Hematopoietic multipotent progenitor cell (in vitro differentiated cells): ENCODE data around the gene PLA2G4F. TPM values are rescaled to one million over a fixed set of nuclear protein-coding genes. Genes with fewer than 3 reads are reported as not detected.

ENCODE experiments used
- DNase-seq, 3 donors: peaks; one replicate each; pipeline ENCODE4 v3.0.0-alpha.2; 2011 to 2015; ENCODE audit warnings: low read depth in 2 of 3, low spot score in 2 of 3
- total RNA-seq: library from RNA; depleted of rRNA; stranded (reverse); fragments of >200 nt; gene quantifications from one replicate; pipeline ENCODE4 v1.2.3, GENCODE V29; 2012

Gene PLA2G4F, protein sequence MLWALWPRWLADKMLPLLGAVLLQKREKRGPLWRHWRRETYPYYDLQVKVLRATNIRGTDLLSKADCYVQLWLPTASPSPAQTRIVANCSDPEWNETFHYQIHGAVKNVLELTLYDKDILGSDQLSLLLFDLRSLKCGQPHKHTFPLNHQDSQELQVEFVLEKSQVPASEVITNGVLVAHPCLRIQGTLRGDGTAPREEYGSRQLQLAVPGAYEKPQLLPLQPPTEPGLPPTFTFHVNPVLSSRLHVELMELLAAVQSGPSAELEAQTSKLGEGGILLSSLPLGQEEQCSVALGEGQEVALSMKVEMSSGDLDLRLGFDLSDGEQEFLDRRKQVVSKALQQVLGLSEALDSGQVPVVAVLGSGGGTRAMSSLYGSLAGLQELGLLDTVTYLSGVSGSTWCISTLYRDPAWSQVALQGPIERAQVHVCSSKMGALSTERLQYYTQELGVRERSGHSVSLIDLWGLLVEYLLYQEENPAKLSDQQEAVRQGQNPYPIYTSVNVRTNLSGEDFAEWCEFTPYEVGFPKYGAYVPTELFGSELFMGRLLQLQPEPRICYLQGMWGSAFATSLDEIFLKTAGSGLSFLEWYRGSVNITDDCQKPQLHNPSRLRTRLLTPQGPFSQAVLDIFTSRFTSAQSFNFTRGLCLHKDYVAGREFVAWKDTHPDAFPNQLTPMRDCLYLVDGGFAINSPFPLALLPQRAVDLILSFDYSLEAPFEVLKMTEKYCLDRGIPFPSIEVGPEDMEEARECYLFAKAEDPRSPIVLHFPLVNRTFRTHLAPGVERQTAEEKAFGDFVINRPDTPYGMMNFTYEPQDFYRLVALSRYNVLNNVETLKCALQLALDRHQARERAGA
- total RNA-seq = not detected

DNA sequence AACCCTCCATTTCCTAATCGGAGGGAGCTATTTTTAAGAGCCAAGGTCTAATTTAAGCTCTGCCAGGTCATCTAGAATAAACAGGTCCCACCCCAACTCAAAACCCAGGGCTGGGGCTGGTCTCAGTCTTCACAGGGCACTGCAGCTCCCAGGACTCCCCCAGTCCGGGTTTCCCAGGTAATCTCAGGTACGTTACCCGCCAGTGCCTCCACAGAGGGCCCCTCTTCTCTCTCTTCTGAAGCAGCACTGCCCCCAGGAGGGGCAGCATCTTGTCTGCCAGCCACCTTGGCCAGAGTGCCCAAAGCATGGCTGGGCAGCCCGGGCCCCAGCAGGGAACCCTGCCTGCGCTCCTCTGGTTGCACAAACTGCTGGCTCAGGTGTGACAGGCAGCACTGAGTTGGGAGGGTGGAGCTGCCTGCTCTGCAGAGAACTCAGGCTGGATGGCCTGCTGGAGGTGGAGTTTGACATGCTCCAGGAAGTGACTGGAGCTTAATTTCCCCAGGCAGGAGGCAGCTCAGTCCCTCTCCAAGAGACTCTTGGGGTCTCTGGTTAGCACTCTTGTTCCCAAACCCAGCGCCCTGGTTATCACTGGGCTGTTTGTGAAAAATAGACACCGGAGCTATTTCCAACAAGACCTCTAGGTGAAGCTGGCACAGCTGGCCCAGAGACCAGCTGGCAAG is at the start of gene PLA2G4F:
TSS of gene PLA2G4F (minus strand) at position 394 of the 680 bp plus-strand sequence. CDS start at position 307, 87 bp downstream.
- DNase-seq = no peak

DNA sequence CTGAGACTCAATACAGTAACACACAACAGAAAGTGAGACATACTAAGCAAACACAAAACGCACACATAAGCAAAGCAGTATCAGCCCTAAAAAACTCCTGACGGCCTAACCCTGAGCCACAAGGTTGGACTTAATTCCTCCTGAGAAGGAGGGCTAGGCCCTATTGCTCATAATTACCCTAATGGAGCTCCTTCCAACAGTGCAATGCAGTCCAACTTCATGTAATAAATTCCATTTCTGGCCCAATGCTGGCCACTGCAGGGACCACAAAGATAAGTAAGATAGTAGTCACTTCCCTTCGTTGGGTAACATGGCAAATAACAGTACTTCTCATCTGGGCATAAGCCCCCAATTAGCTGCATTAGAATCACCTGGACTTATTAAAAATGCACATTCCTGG is 47.5 kb upstream of the PLA2G4F start:
- no peak for DNase-seq

DNA sequence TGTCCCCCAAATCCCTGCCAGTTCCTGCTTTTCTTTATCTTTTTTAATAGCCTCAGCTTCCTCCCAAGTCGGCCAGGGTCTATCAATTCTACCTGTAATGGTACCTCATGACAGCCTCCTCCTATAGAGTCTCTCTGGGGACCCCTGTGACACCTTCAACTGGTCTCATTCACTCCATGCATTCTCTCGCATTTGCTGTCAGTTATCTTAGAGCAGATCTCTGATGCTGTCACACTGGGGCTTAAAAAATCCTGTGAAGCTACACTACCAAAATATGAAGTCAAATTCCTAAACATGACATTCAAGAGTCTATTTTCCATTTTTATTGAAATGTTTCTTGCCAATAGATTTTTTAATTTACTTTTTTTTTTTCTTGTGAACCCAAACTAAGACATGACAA is 46.2 kb upstream of the PLA2G4F start:
- no peak for DNase-seq

DNA sequence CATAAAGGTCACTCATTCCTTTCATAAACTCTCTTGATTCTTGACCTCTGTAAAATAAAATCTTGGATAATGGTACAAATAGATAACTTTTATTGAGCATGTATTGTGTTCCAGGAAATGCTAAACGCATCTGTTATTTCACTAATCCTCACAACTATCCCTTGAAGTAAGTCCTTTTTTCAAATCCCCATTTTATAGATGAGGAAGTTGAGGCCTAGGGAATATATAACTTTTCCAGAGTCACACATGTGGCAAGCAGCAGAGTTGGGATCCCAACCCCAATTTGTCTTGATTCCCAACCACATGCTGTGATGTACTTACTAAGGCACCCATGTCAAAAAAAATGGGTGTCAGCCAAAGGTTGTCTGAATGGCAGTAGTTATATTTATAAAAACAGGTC is 45.4 kb upstream of the PLA2G4F start:
- DNase-seq = no peak

- DNase-seq = no peak
These were observed 42.7 kb upstream of the PLA2G4F start for GRCh38 chr15:42199126-42199525.

- DNase-seq = no peak
These were observed 42.1 kb upstream of the PLA2G4F start for GRCh38 chr15:42198516-42198915.

DNA sequence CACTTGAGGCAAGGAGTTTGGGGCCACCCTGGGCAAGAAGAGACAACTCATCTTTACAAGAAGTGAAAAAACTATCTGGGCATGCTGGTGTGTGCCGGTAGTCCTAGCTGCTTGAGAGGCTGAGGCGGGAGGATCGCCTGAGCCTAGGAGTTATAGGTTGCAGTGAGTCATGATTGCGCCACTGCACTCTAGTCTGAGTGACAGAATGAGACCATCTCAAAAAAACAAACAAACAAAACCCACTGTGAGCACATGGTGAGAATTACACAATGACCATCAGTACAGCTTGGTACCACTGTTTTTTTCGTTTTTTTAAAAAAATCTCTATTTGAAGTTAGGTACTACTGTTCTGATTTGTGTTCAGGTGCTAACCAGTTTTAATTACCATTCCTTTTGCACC is 38.1 kb upstream of the PLA2G4F start:
- DNase-seq = no peak

DNA sequence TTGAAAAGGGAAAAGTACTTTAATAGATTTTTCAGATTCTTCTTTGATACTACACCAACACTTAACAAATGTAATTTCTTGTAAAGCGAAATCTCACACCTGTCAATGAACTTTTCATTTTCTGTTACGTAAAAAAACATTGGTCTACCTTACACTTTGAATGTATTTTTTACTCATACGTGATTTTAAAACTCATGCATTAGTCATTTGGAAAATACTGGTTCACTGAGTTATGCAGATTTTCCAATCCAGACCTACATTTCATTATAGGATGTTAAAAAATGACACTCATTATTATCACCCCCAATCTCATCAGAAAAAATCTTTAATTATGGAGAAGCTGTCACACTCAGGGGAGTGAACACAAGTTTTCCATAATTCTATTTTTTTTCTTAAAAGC is 36.9 kb upstream of the PLA2G4F start:
- DNase-seq = no peak

DNA sequence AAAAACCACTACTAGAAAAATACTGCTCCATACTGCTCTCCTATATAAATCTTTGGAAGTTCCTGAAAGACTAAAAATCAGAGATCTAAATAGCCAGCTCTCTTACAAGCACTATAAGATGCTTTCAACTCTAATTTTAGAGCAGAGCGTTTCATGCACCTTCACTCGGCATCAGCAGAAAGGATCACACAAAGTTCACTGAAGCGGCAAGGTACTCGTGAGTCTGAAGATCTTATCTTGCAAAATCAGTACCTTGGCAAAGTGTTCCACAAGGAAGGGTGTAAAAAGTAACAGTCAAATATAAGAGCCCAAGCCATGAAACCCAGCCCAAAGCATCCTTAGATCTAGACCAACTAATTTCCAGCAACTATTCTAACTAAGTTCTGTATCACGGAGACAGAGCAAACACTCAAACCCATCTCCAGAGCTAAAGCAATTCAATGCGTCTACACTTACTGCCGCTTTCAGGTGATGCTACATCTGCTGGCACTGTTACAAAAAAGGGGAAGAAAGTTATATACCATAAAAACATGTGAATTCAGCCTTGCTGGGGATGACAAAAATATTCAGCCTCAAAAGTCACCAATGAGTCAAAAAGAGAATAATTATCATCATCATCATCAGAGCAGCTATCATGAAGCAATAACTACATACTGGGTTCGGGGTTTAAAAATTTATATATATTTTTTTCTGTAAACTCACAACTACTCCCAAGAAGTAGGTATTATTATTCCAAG is 35.3 kb upstream of the PLA2G4F start:
- no peak for DNase-seq

GRCh38 chr15:42190370-42190769 is 33.9 kb upstream of the PLA2G4F start:
- no peak for DNase-seq

DNA sequence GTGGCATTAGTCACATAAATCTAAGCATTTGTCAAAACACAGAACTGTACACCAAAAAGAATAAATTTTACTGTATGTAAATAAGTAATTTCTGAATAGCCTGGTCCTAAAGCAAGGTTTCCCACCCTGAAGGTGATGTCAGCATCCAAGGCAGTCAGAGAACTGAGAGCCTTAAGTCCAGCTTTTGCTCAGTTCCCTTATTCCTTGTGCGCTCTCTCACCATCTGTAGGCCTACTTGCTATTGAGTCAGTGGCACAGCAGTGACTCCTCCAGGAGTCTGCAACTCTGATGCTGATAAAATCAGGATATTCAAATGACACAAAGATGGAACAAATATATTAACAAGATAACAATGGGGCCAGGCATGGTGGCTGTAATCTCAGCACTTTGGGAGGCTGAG is 29.4 kb upstream of the PLA2G4F start:
- DNase-seq = no peak

DNA sequence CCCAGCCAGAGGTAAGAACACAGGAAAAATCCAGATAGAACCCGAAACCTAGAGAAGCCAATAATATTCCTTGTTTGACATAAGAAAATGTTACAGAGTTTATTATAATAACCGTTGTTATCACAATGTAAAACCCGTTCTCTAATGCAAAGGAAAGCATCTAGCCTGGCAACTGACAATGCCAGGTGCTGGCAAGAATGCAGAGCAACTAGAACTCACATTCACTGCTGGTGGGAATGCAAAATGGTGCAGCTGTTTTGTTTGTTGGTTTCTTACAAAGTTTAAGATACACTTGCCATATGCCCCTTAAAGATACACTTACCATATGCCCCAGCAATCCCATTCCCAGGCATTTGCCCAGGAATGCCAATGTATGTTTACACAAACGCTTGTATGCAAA is 28.3 kb upstream of the PLA2G4F start:
- DNase-seq = no peak

GRCh38 chr15:42184296-42184695 is 27.9 kb upstream of the PLA2G4F start:
- no peak for DNase-seq

- DNase-seq = no peak
These were observed 26.5 kb upstream of the PLA2G4F start for GRCh38 chr15:42182961-42183360.

- DNase-seq = no peak
These were observed 26.0 kb upstream of the PLA2G4F start for GRCh38 chr15:42182328-42182886.

GRCh38 chr15:42178056-42178455 is 21.6 kb upstream of the PLA2G4F start:
- no peak for DNase-seq

DNA sequence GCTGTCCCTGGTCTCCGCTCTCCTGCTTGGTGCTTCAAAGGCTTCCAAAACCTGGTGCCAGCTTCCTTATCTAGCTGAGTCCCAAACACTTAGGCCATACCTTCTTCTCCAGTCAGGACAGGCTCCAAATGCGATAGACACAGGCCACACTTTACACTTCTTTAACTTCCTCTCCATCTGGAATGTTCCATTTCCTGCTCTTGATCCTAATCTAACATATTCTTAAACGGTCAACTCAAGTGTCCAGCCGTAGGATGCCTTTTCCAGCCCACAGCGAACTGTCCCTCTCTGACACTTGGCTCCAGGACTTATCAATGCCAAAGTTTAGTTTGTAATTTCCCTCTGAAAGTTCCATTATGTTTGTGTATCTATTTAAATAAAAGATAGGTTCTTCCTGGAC is 19.2 kb upstream of the PLA2G4F start:
- DNase-seq = no peak

DNA sequence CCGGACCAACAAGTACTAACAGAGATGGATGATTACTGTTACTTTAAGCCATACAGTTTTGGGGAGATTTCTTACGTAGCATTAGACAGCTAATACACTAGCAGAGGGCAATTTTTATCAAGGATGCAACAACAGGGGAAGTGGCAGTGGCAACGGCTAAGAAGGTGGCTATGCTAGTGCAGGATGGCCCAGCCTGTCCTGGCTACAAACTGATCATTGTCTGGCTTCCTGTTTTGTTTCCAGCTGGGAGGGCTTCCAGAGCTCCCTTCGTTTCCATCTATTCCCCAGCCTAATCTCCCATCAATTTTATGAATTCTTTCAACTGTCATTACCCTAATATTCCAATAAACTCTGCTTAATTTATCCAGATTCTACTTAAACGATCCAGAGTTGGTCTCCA is 16.0 kb upstream of the PLA2G4F start:
- no peak for DNase-seq

GRCh38 chr15:42171795-42172194 is 15.4 kb upstream of the PLA2G4F start:
- no peak for DNase-seq

DNA sequence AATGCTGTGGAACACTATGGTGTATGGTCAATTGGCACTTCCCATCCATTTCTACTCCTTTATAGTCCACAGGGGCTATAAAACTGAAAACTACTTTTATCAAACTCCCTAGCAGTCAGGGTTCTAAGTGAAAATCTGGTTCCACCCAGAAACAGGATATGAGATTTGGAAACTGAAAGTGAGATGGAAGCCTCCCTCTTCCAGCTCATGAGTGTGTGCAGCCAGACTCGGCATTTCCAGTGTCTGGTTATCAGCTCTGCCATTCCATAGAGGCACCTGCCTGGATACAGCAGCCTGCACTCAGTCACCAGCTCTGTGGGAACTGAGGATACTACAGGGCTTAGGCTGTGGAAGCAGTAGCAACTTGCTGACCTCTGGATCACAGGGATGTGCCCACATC is 14.7 kb upstream of the PLA2G4F start:
- DNase-seq = no peak
